Measurements from ENCODE around the gene TBC1D30. TPM values are rescaled to one million over a fixed set of nuclear protein-coding genes. Genes with fewer than 3 reads are reported as not detected.

The TBC1D30 gene
- total RNA-seq, 1 donor from 2014 or later = 3.4 TPM

GRCh38 chr12:64911081-64911480 is 86.6 kb downstream of the TBC1D30 start:
- H3K27ac Mint-ChIP-seq = no peak overlapping the region
- TF ChIP-seq CTCF (IDR thresholded peaks at IDR 0.05; ENCODE audit: unreplicated experiment) = no peak
- H3K4me3 Mint-ChIP-seq (ENCODE audit: low read depth) = no peak overlapping the region
- H3K27me3 Mint-ChIP-seq = peaks cover 26% of the 10 kb centered on the region
- no peaks in the 10 kb centered on the region for H3K36me3 Mint-ChIP-seq (ENCODE audit: insufficient read depth)
- no peaks in the 10 kb centered on the region for H3K9me3 Mint-ChIP-seq (ENCODE audit: low read depth)
- peaks cover 10% of the 10 kb centered on the region for H3K4me1 Mint-ChIP-seq (ENCODE audit: low read depth)
- no peak for DNase-seq (ENCODE audit: low spot score, unreplicated experiment)

GRCh38 chr12:64911912-64912311 is 87.5 kb downstream of the TBC1D30 start:
- H3K9me3 Mint-ChIP-seq (ENCODE audit: low read depth) = no peaks in the 10 kb centered on the region
- no peak overlapping the region for H3K4me3 Mint-ChIP-seq (ENCODE audit: low read depth)
- peaks cover 26% of the 10 kb centered on the region for H3K27me3 Mint-ChIP-seq
- H3K4me1 Mint-ChIP-seq (ENCODE audit: low read depth) = peaks cover 15% of the 10 kb centered on the region
- no peak for DNase-seq (ENCODE audit: low spot score, unreplicated experiment)
- H3K36me3 Mint-ChIP-seq (ENCODE audit: insufficient read depth) = no peaks in the 10 kb centered on the region
- H3K27ac Mint-ChIP-seq = no peak overlapping the region
- no peak for TF ChIP-seq CTCF (IDR thresholded peaks at IDR 0.05; ENCODE audit: unreplicated experiment)

GRCh38 chr12:64912516-64913255 is 88.2 kb downstream of the TBC1D30 start:
- no peak for TF ChIP-seq CTCF (IDR thresholded peaks at IDR 0.05; ENCODE audit: unreplicated experiment)
- no peak overlapping the region for H3K27ac Mint-ChIP-seq

GRCh38 chr12:64915242-64915641 is 90.8 kb downstream of the TBC1D30 start:
- no peak for TF ChIP-seq CTCF (IDR thresholded peaks at IDR 0.05; ENCODE audit: unreplicated experiment)
- Mint-ChIP-seq H3K9me3 (ENCODE audit: low read depth) (no peaks in the 10 kb centered on the region), H3K4me1 (ENCODE audit: low read depth) (peaks cover 16% of the 10 kb centered on the region), H3K4me3 (ENCODE audit: low read depth) (no peak overlapping the region), H3K27me3 (peaks cover 20% of the 10 kb centered on the region), H3K36me3 (ENCODE audit: insufficient read depth) (no peaks in the 10 kb centered on the region), H3K27ac (no peak overlapping the region)
- no peak for DNase-seq (ENCODE audit: low spot score, unreplicated experiment)

More at GRCh38 chr12:64912516-64913255, 88.2 kb downstream of the TBC1D30 start:
- H3K27me3 Mint-ChIP-seq = peaks cover 23% of the 10 kb centered on the region
- DNase-seq (ENCODE audit: low spot score, unreplicated experiment) = no peak
- H3K36me3 Mint-ChIP-seq (ENCODE audit: insufficient read depth) = no peaks in the 10 kb centered on the region
- H3K4me1 Mint-ChIP-seq (ENCODE audit: low read depth) = peaks cover 16% of the 10 kb centered on the region
- H3K9me3 Mint-ChIP-seq (ENCODE audit: low read depth) = no peaks in the 10 kb centered on the region
- no peak overlapping the region for H3K4me3 Mint-ChIP-seq (ENCODE audit: low read depth)

GRCh38 chr12:64916411-64917261 is 92.2 kb downstream of the TBC1D30 start:
- peaks cover 20% of the 10 kb centered on the region for H3K27me3 Mint-ChIP-seq
- peaks cover 12% of the 10 kb centered on the region for H3K4me1 Mint-ChIP-seq (ENCODE audit: low read depth)
- H3K9me3 Mint-ChIP-seq (ENCODE audit: low read depth) = no peaks in the 10 kb centered on the region
- TF ChIP-seq CTCF (IDR thresholded peaks at IDR 0.05; ENCODE audit: unreplicated experiment) = no peak
- no peak overlapping the region for H3K4me3 Mint-ChIP-seq (ENCODE audit: low read depth)
- DNase-seq (ENCODE audit: low spot score, unreplicated experiment) = no peak
- H3K36me3 Mint-ChIP-seq (ENCODE audit: insufficient read depth) = no peaks in the 10 kb centered on the region
- H3K27ac Mint-ChIP-seq = no peak overlapping the region
